ENCODE results near the gene LRRN1.

Gene LRRN1

DNA sequence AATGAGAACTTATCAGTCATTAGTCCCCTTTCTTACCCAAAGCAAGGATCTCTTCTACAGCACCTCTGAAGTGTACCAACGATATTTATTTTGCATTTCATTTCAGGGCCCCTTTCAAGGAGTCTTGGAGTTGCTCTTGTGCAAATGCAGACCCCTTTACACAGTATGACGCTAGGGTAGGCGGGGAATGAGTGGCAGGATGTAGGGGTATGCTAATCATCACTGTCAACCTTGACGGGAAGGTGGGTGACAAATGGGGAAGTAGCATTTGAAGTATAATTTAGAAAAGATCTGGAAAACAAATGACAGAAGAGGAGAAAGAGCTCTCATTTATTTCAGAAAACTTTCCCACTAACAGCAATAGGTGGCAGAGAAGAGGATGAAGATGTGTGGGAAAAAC lies 94.4 kb downstream of the LRRN1 start:
- TF ChIP-seq, protein P1, sequence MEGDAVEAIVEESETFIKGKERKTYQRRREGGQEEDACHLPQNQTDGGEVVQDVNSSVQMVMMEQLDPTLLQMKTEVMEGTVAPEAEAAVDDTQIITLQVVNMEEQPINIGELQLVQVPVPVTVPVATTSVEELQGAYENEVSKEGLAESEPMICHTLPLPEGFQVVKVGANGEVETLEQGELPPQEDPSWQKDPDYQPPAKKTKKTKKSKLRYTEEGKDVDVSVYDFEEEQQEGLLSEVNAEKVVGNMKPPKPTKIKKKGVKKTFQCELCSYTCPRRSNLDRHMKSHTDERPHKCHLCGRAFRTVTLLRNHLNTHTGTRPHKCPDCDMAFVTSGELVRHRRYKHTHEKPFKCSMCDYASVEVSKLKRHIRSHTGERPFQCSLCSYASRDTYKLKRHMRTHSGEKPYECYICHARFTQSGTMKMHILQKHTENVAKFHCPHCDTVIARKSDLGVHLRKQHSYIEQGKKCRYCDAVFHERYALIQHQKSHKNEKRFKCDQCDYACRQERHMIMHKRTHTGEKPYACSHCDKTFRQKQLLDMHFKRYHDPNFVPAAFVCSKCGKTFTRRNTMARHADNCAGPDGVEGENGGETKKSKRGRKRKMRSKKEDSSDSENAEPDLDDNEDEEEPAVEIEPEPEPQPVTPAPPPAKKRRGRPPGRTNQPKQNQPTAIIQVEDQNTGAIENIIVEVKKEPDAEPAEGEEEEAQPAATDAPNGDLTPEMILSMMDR (IDR thresholded peaks at IDR 0.05), result no peak
- no peak for TF ChIP-seq ZFX (IDR thresholded peaks at IDR 0.05; ENCODE audit: borderline replicate concordance)

More for the DNA sequence above, 94.4 kb downstream of the LRRN1 start:
- no peak overlapping the region for H3K27ac ChIP-seq

All from 22Rv1 (cell line).